H1 (cell line): ENCODE results near the gene AWAT2. TPM values are rescaled to one million over a fixed set of nuclear protein-coding genes. Genes with fewer than 3 reads are reported as not detected.

Experiments used
- CHD7 ChIP-seq: fragments of 300-600 bp; sonication (generic); IDR thresholded peaks from 2 replicates; pipeline ENCODE4 v1.7.1; 2012; ENCODE audit warnings: low read length, moderate library complexity, mild to moderate bottlenecking, inconsistent platforms; ENCODE audit not compliant: insufficient replicate concordance
- HDAC2 ChIP-seq, 2 experiments: fragments of 300-600 bp in 1 of 2; sonication (generic) in 1 of 2; IDR thresholded peaks; 2 replicates each; pipeline ENCODE4 v1.6.1; 2011 to 2012; ENCODE audit warnings: low read depth in 2 of 2, low read length in 2 of 2, mild to moderate bottlenecking in 2 of 2, moderate library complexity in 2 of 2, borderline replicate concordance in 1 of 2, inconsistent platforms in 1 of 2
- POLR2A ChIP-seq, 2 experiments: IDR thresholded peaks; 1 replicate in 1 of 2; 2 replicates in 1 of 2; pipeline ENCODE4 v1.6.1; 2011; ENCODE audit warnings: low read depth in 2 of 2, low read length in 2 of 2, mild to moderate bottlenecking in 2 of 2; ENCODE audit errors: control extremely low read depth in 1 of 2
- RBBP5 ChIP-seq: IDR thresholded peaks from 2 replicates; pipeline ENCODE4 v1.7.1; 2012; ENCODE audit warnings: low read depth, mild to moderate bottlenecking, inconsistent platforms, low read length, moderate library complexity, borderline replicate concordance
- RXRA ChIP-seq: IDR thresholded peaks from 2 replicates; pipeline ENCODE4 v1.6.1; 2011; ENCODE audit warnings: low read depth, mild to moderate bottlenecking, low read length, moderate library complexity; ENCODE audit not compliant: insufficient read depth
- YY1 ChIP-seq: IDR thresholded peaks from 2 replicates; pipeline ENCODE4 v1.6.1; 2011; ENCODE audit warnings: low read depth, mild to moderate bottlenecking, low read length
- polyA plus RNA-seq, 7 experiments: library from polyadenylated mRNA; depleted of rRNA in 3 of 7; stranded (reverse) in 5 of 7; unstranded in 2 of 7; fragments of >200 nt in 5 of 7; fragments of 200-250 nt in 2 of 7; gene quantifications; 1 replicate in 5 of 7; 2 replicates in 1 of 7; 4 replicates in 1 of 7; pipeline versions ENCODE4 v1.2.1 to v1.2.3, GENCODE V29; 2011 to 2013; ENCODE audit warnings: missing spikeins in 2 of 7, mixed read lengths in 2 of 7
- total RNA-seq: library from RNA; stranded (reverse); fragmentation: NEBNext Ultra II Directional; extraction: Animal tissue kit (Norgen Biotek cat#: 25700); gene quantifications from 2 replicates; pipeline ENCODE4 v1.2.1, GENCODE V29; 2021

The AWAT2 gene
- total and polyA plus RNA-seq, 2 of the 8 experiments (the other 6 are each of a cell fraction or from before 2014, with no cell fraction given): not detected

GRCh38 chrX:70026851-70027200 is 22.9 kb downstream of the AWAT2 start (continued):
- TF ChIP-seq CHD7: no peak
- TF ChIP-seq YY1: no peak
- no peak for TF ChIP-seq RXRA
- no peak for TF ChIP-seq POLR2A (IDR thresholded peaks at IDR 0.05; ENCODE audit: control extremely low read depth in 1 of 2, low read depth in 2 of 2, low read length in 2 of 2)
- no peak for TF ChIP-seq RBBP5
- no peak for TF ChIP-seq HDAC2 (IDR thresholded peaks at IDR 0.05; ENCODE audit: borderline replicate concordance in 1 of 2, low read depth in 2 of 2, low read length in 2 of 2)
